ENCODE measurements around the gene PCARE. TPM values are rescaled to one million over a fixed set of nuclear protein-coding genes. Genes with fewer than 3 reads are reported as not detected.

The PCARE gene
- total RNA-seq, 4 donors from 2014 or later = 0.03 to 1.3 (median 0.36) TPM; not detected in 1

DNA sequence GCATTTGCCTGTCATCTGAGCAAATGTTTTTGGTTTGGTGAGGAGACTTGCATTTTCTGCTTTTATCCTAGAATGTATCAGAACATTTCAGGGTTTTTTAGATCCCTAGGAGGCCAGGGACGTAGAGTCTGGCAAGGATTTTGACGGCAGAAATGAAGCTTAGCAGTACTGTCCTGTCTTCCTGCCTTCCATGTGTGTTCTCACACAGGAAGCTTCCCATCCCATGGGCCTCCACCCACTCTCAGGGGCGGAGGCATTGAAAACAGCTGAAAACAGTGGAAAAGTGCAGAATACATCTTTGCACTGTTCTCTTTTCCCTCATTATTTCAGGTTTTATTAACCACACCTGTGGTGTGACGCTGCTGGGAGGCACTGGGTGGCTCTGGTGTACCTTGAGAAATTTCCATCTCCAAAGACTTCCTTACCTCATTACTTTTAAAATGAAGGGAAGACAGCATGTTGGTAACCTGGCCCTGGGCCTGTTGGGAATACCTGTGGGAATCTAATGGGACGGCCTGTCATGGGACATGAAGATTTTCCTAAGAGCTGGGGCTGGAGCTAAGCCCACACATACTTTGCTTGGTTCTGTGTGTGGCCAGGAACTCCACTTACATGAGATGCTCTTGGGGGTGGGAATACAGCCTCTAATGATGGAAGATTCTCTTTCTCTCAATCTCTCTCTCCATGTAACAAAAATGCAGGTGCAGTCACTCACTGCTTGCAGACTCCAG, 20.5 kb downstream of the PCARE start:
- Histone ChIP-seq H3K36me3 (no peaks in the 10 kb centered on the region), H3K9me3 (no peaks in the 10 kb centered on the region), H3K27ac (no peak overlapping the region), H3K4me3 (no peak overlapping the region), H3K4me1 (no peaks in the 10 kb centered on the region), H3K27me3 (no peaks in the 10 kb centered on the region)
- TF ChIP-seq POLR2A (IDR thresholded peaks at IDR 0.05) = no peak
- TF ChIP-seq, protein P1, sequence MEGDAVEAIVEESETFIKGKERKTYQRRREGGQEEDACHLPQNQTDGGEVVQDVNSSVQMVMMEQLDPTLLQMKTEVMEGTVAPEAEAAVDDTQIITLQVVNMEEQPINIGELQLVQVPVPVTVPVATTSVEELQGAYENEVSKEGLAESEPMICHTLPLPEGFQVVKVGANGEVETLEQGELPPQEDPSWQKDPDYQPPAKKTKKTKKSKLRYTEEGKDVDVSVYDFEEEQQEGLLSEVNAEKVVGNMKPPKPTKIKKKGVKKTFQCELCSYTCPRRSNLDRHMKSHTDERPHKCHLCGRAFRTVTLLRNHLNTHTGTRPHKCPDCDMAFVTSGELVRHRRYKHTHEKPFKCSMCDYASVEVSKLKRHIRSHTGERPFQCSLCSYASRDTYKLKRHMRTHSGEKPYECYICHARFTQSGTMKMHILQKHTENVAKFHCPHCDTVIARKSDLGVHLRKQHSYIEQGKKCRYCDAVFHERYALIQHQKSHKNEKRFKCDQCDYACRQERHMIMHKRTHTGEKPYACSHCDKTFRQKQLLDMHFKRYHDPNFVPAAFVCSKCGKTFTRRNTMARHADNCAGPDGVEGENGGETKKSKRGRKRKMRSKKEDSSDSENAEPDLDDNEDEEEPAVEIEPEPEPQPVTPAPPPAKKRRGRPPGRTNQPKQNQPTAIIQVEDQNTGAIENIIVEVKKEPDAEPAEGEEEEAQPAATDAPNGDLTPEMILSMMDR (IDR thresholded peaks at IDR 0.05 in 4 of 5, conservative IDR thresholded peaks at IDR 0.05 in 1 of 5) = no peak
- intact Hi-C loops (cut with DNase I; ENCODE audit: low total_unique reads) (no loop called here), in situ Hi-C loops (cut with MboI; ENCODE audit: low sequenced_read_pairs in 4 of 4) (no loop called here)
- DNase-seq (no peak), ATAC-seq (no peak)

DNA sequence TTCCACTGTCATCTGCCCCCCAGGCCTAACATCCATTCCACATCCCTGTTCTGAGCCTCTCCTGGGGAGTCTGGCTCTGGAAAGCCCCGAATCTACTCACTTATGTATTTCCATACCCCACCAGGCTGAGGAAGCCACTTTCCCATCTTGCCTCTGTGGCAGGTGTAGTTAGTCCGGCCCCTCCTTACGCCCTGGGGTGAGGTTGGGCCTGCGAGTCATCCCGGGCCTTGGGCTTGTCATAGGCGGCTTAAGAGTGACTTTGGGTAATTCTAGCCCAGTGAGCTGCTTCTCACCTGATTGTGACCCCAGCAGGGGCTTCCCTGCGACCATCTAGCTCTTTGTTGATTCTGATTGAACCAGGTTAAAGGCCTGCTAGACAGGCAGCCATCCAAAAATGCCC, 21.1 kb downstream of the PCARE start:
- H3K4me1 ChIP-seq = no peaks in the 10 kb centered on the region
- TF ChIP-seq, protein P1 (IDR thresholded peaks at IDR 0.05 in 4 of 5, conservative IDR thresholded peaks at IDR 0.05 in 1 of 5) = no peak
- TF ChIP-seq POLR2A (IDR thresholded peaks at IDR 0.05) = no peak
- no peaks in the 10 kb centered on the region for H3K36me3 ChIP-seq
- intact Hi-C loops (cut with DNase I; ENCODE audit: low total_unique reads) (no loop called here), in situ Hi-C loops (cut with MboI; ENCODE audit: low sequenced_read_pairs in 4 of 4) (no loop called here)
- H3K4me3 ChIP-seq = no peak overlapping the region
- DNase-seq (no peak), ATAC-seq (no peak)
- H3K9me3 ChIP-seq = no peaks in the 10 kb centered on the region
- H3K27me3 ChIP-seq = no peaks in the 10 kb centered on the region
- no peak overlapping the region for H3K27ac ChIP-seq

DNA sequence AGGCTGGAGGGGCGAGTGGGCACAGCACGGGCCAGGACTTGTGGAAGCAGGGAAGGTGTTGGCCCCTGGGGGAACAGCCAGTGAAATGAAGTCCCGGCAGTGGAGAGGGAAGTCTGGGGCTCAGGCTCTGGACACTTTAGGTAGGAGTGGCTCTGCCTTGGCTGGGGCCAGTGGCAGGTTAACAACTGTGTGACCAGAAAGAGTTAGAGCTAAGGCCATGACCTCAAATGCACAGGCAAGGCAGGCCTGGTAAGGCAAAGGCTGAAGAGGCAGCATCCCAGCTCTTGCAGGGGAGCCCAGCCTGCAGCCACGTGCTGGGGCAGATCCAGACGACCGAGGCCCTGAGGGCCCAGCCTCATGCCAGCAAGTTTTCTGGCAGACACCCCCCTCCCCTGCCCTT, 21.5 kb downstream of the PCARE start:
- H3K4me3 ChIP-seq = no peak overlapping the region
- no peaks in the 10 kb centered on the region for H3K4me1 ChIP-seq
- H3K27ac ChIP-seq = no peak overlapping the region
- DNase-seq (no peak), ATAC-seq (no peak)
- in situ Hi-C loops (cut with MboI; ENCODE audit: low sequenced_read_pairs in 4 of 4) (no loop called here), intact Hi-C loops (cut with DNase I; ENCODE audit: low total_unique reads) (no loop called here)
- TF ChIP-seq POLR2A (IDR thresholded peaks at IDR 0.05) = no peak
- TF ChIP-seq, protein P1 (IDR thresholded peaks at IDR 0.05 in 4 of 5, conservative IDR thresholded peaks at IDR 0.05 in 1 of 5) = no peak
- no peaks in the 10 kb centered on the region for H3K36me3 ChIP-seq
- H3K9me3 ChIP-seq = no peaks in the 10 kb centered on the region
- H3K27me3 ChIP-seq = no peaks in the 10 kb centered on the region

DNA sequence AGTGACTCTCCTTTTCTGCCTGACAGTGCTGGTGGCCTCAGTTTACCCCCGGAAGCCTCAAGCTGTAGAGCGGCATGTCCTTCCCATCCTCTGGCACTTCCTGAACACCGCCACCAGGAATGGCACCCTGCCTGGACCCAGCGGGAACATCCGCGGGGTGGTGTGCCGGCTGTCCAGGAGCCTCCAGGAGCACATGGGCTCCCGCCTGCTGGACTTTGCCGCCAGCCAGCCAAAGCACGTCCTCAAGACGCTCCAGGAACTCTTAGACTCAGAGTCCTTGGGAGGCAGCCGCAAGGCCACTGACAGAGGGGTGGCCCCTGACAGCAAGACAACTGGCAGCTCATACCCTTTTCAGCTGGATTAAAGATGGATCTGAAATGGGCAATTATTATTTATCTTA, 22.6 kb downstream of the PCARE start:
- Histone ChIP-seq H3K36me3 (peaks cover 0 to 4% of the 10 kb centered on the region in 2 donors), H3K4me3 (no peak overlapping the region), H3K4me1 (no peaks in the 10 kb centered on the region), H3K27me3 (no peaks in the 10 kb centered on the region), H3K27ac (no peak overlapping the region), H3K9me3 (no peaks in the 10 kb centered on the region)
- ATAC-seq (no peak), DNase-seq (no peak)
- TF ChIP-seq, protein P1 (IDR thresholded peaks at IDR 0.05 in 4 of 5, conservative IDR thresholded peaks at IDR 0.05 in 1 of 5) = no peak
- TF ChIP-seq POLR2A (IDR thresholded peaks at IDR 0.05) = no peak
- in situ Hi-C loops (cut with MboI; ENCODE audit: low sequenced_read_pairs in 4 of 4) (no loop called here), intact Hi-C loops (cut with DNase I; ENCODE audit: low total_unique reads) (no loop called here)

DNA sequence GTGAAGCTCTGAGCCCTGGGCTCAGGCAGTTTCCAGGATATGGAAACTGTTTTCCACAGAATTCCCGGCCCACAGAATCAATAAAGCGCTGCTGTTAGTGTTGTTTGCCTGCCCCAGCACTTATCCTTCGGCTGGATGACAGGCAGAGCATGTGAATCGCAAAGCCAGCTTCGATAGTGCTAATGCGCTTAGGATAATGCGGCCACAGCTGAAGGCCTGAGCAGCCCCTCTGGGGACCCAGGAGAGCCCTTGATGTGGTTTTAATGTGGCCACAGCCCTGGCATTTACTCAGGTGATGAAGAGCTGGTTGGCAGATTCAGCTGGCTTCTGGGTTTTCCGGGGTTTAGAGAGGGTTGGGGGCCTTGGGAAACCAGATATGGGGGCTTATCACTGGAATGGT, 23.7 kb downstream of the PCARE start:
- in situ Hi-C loops (cut with MboI; ENCODE audit: low sequenced_read_pairs in 4 of 4) (no loop called here), intact Hi-C loops (cut with DNase I; ENCODE audit: low total_unique reads) (no loop called here)
- ATAC-seq (no peak), DNase-seq (no peak)
- Histone ChIP-seq H3K9me3 (no peaks in the 10 kb centered on the region), H3K27me3 (no peaks in the 10 kb centered on the region), H3K36me3 (peaks cover 0 to 5% of the 10 kb centered on the region in 2 donors), H3K4me3 (no peak overlapping the region), H3K4me1 (no peaks in the 10 kb centered on the region), H3K27ac (no peak overlapping the region)
- TF ChIP-seq POLR2A (IDR thresholded peaks at IDR 0.05) = no peak
- TF ChIP-seq, protein P1 (IDR thresholded peaks at IDR 0.05 in 4 of 5, conservative IDR thresholded peaks at IDR 0.05 in 1 of 5) = no peak

Data from gastrocnemius medialis (tissue), 4 donors.